ENCODE data around the gene CYP2W1.

The CYP2W1 gene

GRCh38 chr7:967361-968082 lies 15.5 kb upstream of the CYP2W1 start:
- no peak for DNase-seq (ENCODE audit: low read depth)
- no peak overlapping the region for H3K4me3 ChIP-seq (ENCODE audit: low read depth, low read length)
- TF ChIP-seq MYC (IDR thresholded peaks at IDR 0.05; ENCODE audit: low read depth, low read length) (no peak), MAX (IDR thresholded peaks at IDR 0.05; ENCODE audit: low read depth, low read length) (no peak), POLR2A (IDR thresholded peaks at IDR 0.05; ENCODE audit: extremely low read depth, insufficient read length) (no peak), CTCF (IDR thresholded peaks at IDR 0.05; ENCODE audit: low read depth, low read length) (no peak)

DNA sequence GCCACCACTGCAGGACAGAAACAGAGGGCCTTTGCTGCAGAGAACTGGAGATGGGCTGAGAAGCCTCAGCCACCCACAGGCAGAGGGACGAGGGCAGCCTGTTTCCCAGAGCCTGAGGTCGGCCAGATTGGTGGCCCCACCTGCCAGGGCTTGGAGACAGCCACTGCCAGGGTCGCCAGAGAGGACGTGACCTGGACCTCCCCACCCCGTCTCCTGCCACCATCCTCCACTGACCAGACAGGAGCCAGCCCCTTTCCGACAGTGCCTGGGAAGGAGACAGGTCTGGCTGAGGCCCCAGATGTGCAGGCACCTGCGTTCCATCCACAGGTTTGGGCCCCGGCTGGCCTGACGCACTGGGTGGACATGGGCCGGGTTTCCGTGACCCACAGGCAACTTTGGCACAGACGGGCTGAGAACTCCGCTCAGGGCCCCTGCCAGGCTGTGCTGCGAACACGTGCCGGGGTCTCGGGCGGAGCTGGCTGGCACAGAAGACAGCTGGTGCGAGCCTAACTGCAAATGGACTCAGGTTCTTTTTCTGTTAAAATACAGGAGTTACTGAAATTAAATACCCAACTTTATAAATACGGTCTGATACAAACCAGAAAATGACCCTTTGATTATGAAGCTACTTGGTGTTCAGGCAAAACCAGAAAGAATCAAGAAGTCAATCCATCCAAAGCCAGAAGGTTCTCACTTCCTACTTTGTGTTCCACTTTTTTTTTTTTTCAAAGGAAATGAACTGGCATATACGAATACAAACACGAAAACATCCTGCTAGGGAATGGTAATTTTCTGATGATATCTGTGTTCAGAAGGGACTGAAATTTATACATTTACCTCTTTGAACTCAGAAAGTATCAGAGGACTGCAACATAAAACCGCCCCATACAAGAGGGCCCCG lies 14.5 kb upstream of the CYP2W1 start:
- TF ChIP-seq POLR2A (IDR thresholded peaks at IDR 0.05; ENCODE audit: extremely low read depth, insufficient read length) (no peak), MAX (IDR thresholded peaks at IDR 0.05; ENCODE audit: low read depth, low read length) (no peak), CTCF (IDR thresholded peaks at IDR 0.05; ENCODE audit: low read depth, low read length) (no peak), MYC (IDR thresholded peaks at IDR 0.05; ENCODE audit: low read depth, low read length) (no peak)
- no peak overlapping the region for H3K4me3 ChIP-seq (ENCODE audit: low read depth, low read length)
- no peak for DNase-seq (ENCODE audit: low read depth)

- DNase-seq (ENCODE audit: low read depth): no peak
- TF ChIP-seq MAX (IDR thresholded peaks at IDR 0.05; ENCODE audit: low read depth, low read length) (no peak), POLR2A (IDR thresholded peaks at IDR 0.05; ENCODE audit: extremely low read depth, insufficient read length) (no peak)
These were observed 13.6 kb upstream of the CYP2W1 start for GRCh38 chr7:969403-969802.

DNA sequence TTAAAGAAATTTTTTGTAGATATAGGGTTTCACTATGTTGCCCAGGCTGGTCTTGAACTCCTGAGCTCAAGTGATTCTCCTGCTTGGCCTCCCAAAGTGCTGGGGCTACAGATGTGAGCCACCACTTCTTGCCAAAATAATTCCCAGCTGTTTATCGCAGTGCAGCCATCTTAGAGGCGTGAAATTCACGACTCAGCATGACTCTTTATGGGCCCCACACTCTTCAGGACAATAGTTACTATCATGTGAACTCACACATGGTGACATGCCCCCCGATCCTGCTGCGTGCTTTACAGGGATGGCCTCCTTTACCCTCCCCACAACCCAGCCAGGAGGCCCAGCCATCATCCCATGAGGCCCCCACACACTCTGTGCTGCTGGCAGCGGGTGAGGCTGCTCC lies 12.2 kb upstream of the CYP2W1 start:
- H3K4me3 ChIP-seq (ENCODE audit: low read depth, low read length): no peak overlapping the region
- DNase-seq (ENCODE audit: low read depth): no peak
- TF ChIP-seq POLR2A (IDR thresholded peaks at IDR 0.05; ENCODE audit: extremely low read depth, insufficient read length) (no peak), MAX (IDR thresholded peaks at IDR 0.05; ENCODE audit: low read depth, low read length) (no peak), CTCF (IDR thresholded peaks at IDR 0.05; ENCODE audit: low read depth, low read length) (no peak), MYC (IDR thresholded peaks at IDR 0.05; ENCODE audit: low read depth, low read length) (no peak)

More at GRCh38 chr7:969403-969802, 13.6 kb upstream of the CYP2W1 start:
- no peak overlapping the region for H3K4me3 ChIP-seq (ENCODE audit: low read depth, low read length)

GRCh38 chr7:972110-972509 lies 10.9 kb upstream of the CYP2W1 start:
- TF ChIP-seq MAX (IDR thresholded peaks at IDR 0.05; ENCODE audit: low read depth, low read length): no peak
- no peak for DNase-seq (ENCODE audit: low read depth)
- H3K4me3 ChIP-seq (ENCODE audit: low read depth, low read length): no peak overlapping the region

DNA sequence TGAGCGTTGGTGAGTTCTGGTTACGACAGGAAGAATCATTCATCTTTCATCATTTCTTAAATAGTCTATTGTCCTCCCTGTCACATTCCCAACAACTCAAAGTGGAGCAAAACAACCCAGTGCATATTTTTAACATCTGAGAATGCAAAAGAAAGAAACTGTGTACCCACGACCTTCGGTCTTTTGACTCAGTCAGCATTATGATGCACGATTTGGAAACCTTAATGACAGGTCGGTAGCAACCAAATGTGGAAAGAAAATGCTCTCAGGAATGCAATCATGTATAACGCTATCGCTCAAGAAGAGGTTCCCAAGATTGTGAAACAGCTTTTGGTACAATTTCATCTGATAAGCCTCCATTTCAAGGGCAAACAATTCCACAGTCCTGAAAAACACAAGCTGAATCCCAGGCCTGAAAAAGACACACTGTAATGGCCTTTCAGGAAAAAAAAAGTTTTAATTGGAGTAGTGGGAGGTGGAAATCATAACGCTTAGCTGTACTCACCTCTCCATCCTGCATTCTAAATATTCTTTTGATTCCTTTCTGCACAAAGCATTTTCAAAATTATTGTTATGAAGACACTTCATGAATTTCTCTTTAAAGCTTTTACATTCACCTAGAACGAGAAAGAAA lies 10.2 kb upstream of the CYP2W1 start:
- peak overlapping the region; percentile 23 for H3K4me3 ChIP-seq (ENCODE audit: low read depth, low read length)
- no peak for DNase-seq (ENCODE audit: low read depth)
- TF ChIP-seq POLR2A (IDR thresholded peaks at IDR 0.05; ENCODE audit: extremely low read depth, insufficient read length) (no peak), MAX (IDR thresholded peaks at IDR 0.05; ENCODE audit: low read depth, low read length) (no peak), CTCF (IDR thresholded peaks at IDR 0.05; ENCODE audit: low read depth, low read length) (no peak), MYC (IDR thresholded peaks at IDR 0.05; ENCODE audit: low read depth, low read length) (no peak)
